ENCODE data around the gene DISP2. TPM values are rescaled to one million over a fixed set of nuclear protein-coding genes. Genes with fewer than 3 reads are reported as not detected.

DISP2 gene
- total RNA-seq, 1 experiment from 2014 or later, result 10.0 TPM

GRCh38 chr15:40332113-40332781 lies 25.8 kb upstream of the DISP2 start:
- H3K9me3 ChIP-seq (ENCODE audit: control insufficient read depth, insufficient read depth, low read depth, low read length), result no peaks in the 10 kb centered on the region
- POLR2A ChIA-PET, result interaction anchor here (0.5 kb wide), 2 partner anchors 169 to 472 kb away, joined by 3 to 6 read pairs; no protein-coding TSS in a partner anchor

GRCh38 chr15:40333922-40334492 lies 24.0 kb upstream of the DISP2 start:
- DNase-seq (ENCODE audit: low read depth, low spot score), result no peak
- H3K36me3 ChIP-seq (ENCODE audit: control insufficient read depth, insufficient read depth, low read length), result no peaks in the 10 kb centered on the region
- ChIA-PET POLR2A (interaction anchor here (0.6 kb wide), 1 partner anchor 89 kb away, joined by 3 read pairs; no protein-coding TSS in a partner anchor), CTCF (no interaction called here)
- H3K4me3 ChIP-seq (ENCODE audit: low read depth in 2 of 2, low read length in 2 of 2), result no peak overlapping the region
- in situ Hi-C loops (cut with HindIII; ENCODE audit: low pct_unique_long_range_greater_than_20kb, low sequenced_read_pairs) (no loop called here), intact Hi-C loops (cut with micrococcal nuclease; ENCODE audit: unreplicated experiment) (no loop called here)
- H3K9me3 ChIP-seq (ENCODE audit: control insufficient read depth, insufficient read depth, low read depth, low read length), result no peaks in the 10 kb centered on the region
- no TSS peak for BruUV-seq (replicated peaks)
- no peaks in the 10 kb centered on the region for H3K27me3 ChIP-seq (ENCODE audit: control insufficient read depth, insufficient read depth, low read length)
- H3K4me1 ChIP-seq (ENCODE audit: control insufficient read depth, insufficient read depth, low read length), result peaks cover 15% of the 10 kb centered on the region
- H3K27ac ChIP-seq (ENCODE audit: low read length), result no peak overlapping the region
- ATAC-seq, result no peak
- TF ChIP-seq SIN3A (IDR thresholded peaks at IDR 0.05; ENCODE audit: borderline replicate concordance, insufficient read depth, low read depth, low read length), result no peak
- TF ChIP-seq CTCF (IDR thresholded peaks at IDR 0.05), result no peak
- no peak for TF ChIP-seq REST (IDR thresholded peaks at IDR 0.05; ENCODE audit: insufficient read depth in 1 of 2, low read depth in 2 of 2, low read length in 1 of 2)
- TF ChIP-seq TCF7L2 (IDR thresholded peaks at IDR 0.05; ENCODE audit: low read depth, low read length), result no peak

More at GRCh38 chr15:40332113-40332781, 25.8 kb upstream of the DISP2 start:
- ATAC-seq (0 out of 2 replicates have a peak, but pooled peaks have one; percentile 4), DNase-seq (ENCODE audit: low read depth, low spot score) (no peak)
- H3K36me3 ChIP-seq (ENCODE audit: control insufficient read depth, insufficient read depth, low read length), result no peaks in the 10 kb centered on the region
- H3K4me3 ChIP-seq (ENCODE audit: low read depth in 2 of 2, low read length in 2 of 2), result no peak overlapping the region
- H3K27me3 ChIP-seq (ENCODE audit: control insufficient read depth, insufficient read depth, low read length), result no peaks in the 10 kb centered on the region
- in situ Hi-C loops (cut with HindIII; ENCODE audit: low pct_unique_long_range_greater_than_20kb, low sequenced_read_pairs) (no loop called here), intact Hi-C loops (cut with micrococcal nuclease; ENCODE audit: unreplicated experiment) (no loop called here)
- H3K4me1 ChIP-seq (ENCODE audit: control insufficient read depth, insufficient read depth, low read length), result peaks cover 4% of the 10 kb centered on the region; the same call in 1 of the 2 replicates
- no TSS peak for BruUV-seq (replicated peaks)
- H3K27ac ChIP-seq (ENCODE audit: low read length), result no peak overlapping the region
- CTCF ChIA-PET, result no interaction called here
- TF ChIP-seq CTCF (IDR thresholded peaks at IDR 0.05) (no peak), REST (IDR thresholded peaks at IDR 0.05; ENCODE audit: insufficient read depth in 1 of 2, low read depth in 2 of 2, low read length in 1 of 2) (no peak), POLR2AphosphoS5 (IDR thresholded peaks at IDR 0.05; ENCODE audit: low read depth, low read length) (peak; percentile 41; the same call in 1 of the 2 replicates), TCF7L2 (IDR thresholded peaks at IDR 0.05; ENCODE audit: low read depth, low read length) (no peak), SIN3A (IDR thresholded peaks at IDR 0.05; ENCODE audit: borderline replicate concordance, insufficient read depth, low read depth, low read length) (no peak)

Measured in Panc1 (cell line).